GM13977 (cell line): ENCODE measurements around the gene TRAT1.

Source experiments
- DNase-seq: peaks from one replicate; pipeline ENCODE4 v3.0.0; 2012; ENCODE audit warnings: low spot score
- in situ Hi-C: fragments of 300-500 bp; cut with MboI; formaldehyde crosslinking; loops from one replicate; pipeline ENCODE4 v1.12.0; 2022; ENCODE audit warnings: low sequenced_read_pairs, low pct_unique_long_range_greater_than_20kb, mixed read lengths, inconsistent platforms; ENCODE audit not compliant: unreplicated experiment
- TF ChIP-seq, protein P1 (sequence below): IDR thresholded peaks from 2 replicates; pipeline ENCODE4 v1.5.1; 2012; ENCODE audit warnings: mild to moderate bottlenecking, control low read depth; ENCODE audit not compliant: insufficient read depth; ENCODE audit errors: extremely low read depth, missing control alignments

TRAT1 gene

GRCh38 chr3:108894981-108895380 is 72.4 kb downstream of the TRAT1 start:
- DNase-seq = no peak
- in situ Hi-C loops = no loop called here
- TF ChIP-seq, protein P1, sequence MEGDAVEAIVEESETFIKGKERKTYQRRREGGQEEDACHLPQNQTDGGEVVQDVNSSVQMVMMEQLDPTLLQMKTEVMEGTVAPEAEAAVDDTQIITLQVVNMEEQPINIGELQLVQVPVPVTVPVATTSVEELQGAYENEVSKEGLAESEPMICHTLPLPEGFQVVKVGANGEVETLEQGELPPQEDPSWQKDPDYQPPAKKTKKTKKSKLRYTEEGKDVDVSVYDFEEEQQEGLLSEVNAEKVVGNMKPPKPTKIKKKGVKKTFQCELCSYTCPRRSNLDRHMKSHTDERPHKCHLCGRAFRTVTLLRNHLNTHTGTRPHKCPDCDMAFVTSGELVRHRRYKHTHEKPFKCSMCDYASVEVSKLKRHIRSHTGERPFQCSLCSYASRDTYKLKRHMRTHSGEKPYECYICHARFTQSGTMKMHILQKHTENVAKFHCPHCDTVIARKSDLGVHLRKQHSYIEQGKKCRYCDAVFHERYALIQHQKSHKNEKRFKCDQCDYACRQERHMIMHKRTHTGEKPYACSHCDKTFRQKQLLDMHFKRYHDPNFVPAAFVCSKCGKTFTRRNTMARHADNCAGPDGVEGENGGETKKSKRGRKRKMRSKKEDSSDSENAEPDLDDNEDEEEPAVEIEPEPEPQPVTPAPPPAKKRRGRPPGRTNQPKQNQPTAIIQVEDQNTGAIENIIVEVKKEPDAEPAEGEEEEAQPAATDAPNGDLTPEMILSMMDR = no peak

GRCh38 chr3:108897883-108898282 is 75.3 kb downstream of the TRAT1 start:
- TF ChIP-seq, protein P1 = no peak
- DNase-seq = no peak
- in situ Hi-C loops = no loop called here

GRCh38 chr3:108899530-108899929 is 76.9 kb downstream of the TRAT1 start:
- no peak for DNase-seq
- TF ChIP-seq, protein P1 = no peak
- in situ Hi-C loops = no loop called here
